Activated CD4-positive, alpha-beta T cell treated with anti-CD3 and anti-CD28 coated beads for 48 hours (primary cell): ENCODE measurements around the gene NBPF8.
"Not testable (repeated sequence)": the region's sequence is repeated elsewhere in the genome, so short reads cannot be mapped to it uniquely, and the experiment has no call there.

Experiments
- DNase-seq: peaks from one replicate; pipeline ENCODE4 v3.0.0-alpha.2; 2020

The NBPF8 gene

GRCh38 chr1:120414911-120415480, at the start of gene NBPF8:
Gene NBPF8 (plus strand): TSS chr1:120415035. CDS start chr1:120436523, 21,488 bp downstream.
- peak; percentile 82 for DNase-seq

GRCh38 chr1:120367709-120368108, 47.1 kb upstream of the NBPF8 start:
- DNase-seq = not testable (repeated sequence)

GRCh38 chr1:120386651-120387050, 28.2 kb upstream of the NBPF8 start:
- DNase-seq = not testable (repeated sequence)

- DNase-seq = peak; percentile 21
Measured at GRCh38 chr1:120388597-120389126, 26.2 kb upstream of the NBPF8 start.

- DNase-seq = not testable (repeated sequence)
Measured at GRCh38 chr1:120391365-120391764, 23.5 kb upstream of the NBPF8 start.

- not testable (repeated sequence) for DNase-seq
Measured at GRCh38 chr1:120393316-120394232, 21.3 kb upstream of the NBPF8 start.

GRCh38 chr1:120405348-120405747, 9.5 kb upstream of the NBPF8 start:
- DNase-seq = not testable (repeated sequence)

GRCh38 chr1:120414451-120414850, 384 bp upstream of the NBPF8 start:
- not testable (repeated sequence) for DNase-seq

GRCh38 chr1:120415492-120415961, 692 bp downstream of the NBPF8 start:
- peak; percentile 56 for DNase-seq

- DNase-seq = not testable (repeated sequence)
Measured at GRCh38 chr1:120425063-120425462, 10.2 kb downstream of the NBPF8 start.

GRCh38 chr1:120431626-120432025, 16.8 kb downstream of the NBPF8 start:
- DNase-seq = not testable (repeated sequence)

GRCh38 chr1:120433831-120434230, 19.0 kb downstream of the NBPF8 start:
- not testable (repeated sequence) for DNase-seq

GRCh38 chr1:120449124-120449523, 34.3 kb downstream of the NBPF8 start:
- not testable (repeated sequence) for DNase-seq
